Glutamatergic neuron (in vitro differentiated cells): ENCODE results near the gene CGA. TPM values are rescaled to one million over a fixed set of nuclear protein-coding genes. Genes with fewer than 3 reads are reported as not detected.
A peak's percentile ranks its signal among the peaks of the same experiment; 100 is the strongest.

Experiments used
- DNase-seq: peaks from one replicate; pipeline ENCODE4 v3.0.0; 2022
- H3K27ac Mint-ChIP-seq: one replicate; pipeline ENCODE4 v1.8.0; 2020; ENCODE audit warnings: mild to moderate bottlenecking, mixed read lengths, inconsistent platforms; ENCODE audit not compliant: unreplicated experiment
- H3K27me3 Mint-ChIP-seq: one replicate; pipeline ENCODE4 v1.8.0; 2020; ENCODE audit warnings: mild to moderate bottlenecking, moderate library complexity, mixed read lengths, inconsistent platforms; ENCODE audit not compliant: unreplicated experiment
- H3K36me3 Mint-ChIP-seq: one replicate; pipeline ENCODE4 v1.8.0; 2020; ENCODE audit warnings: mild to moderate bottlenecking, mixed read lengths, inconsistent platforms; ENCODE audit not compliant: unreplicated experiment
- H3K4me1 Mint-ChIP-seq: one replicate; pipeline ENCODE4 v1.8.0; 2020; ENCODE audit warnings: mild to moderate bottlenecking, low read depth, mixed read lengths, inconsistent platforms; ENCODE audit not compliant: unreplicated experiment
- H3K4me3 Mint-ChIP-seq: one replicate; pipeline ENCODE4 v1.8.0; 2020; ENCODE audit warnings: mild to moderate bottlenecking, mixed read lengths, inconsistent platforms; ENCODE audit not compliant: unreplicated experiment
- H3K9me3 Mint-ChIP-seq: one replicate; pipeline ENCODE4 v1.8.0; 2020; ENCODE audit warnings: mild to moderate bottlenecking, moderate library complexity, mixed read lengths, inconsistent platforms; ENCODE audit not compliant: unreplicated experiment
- total RNA-seq: library from RNA; stranded (reverse); fragmentation: NEBNext Ultra II Directional; extraction: Animal tissue kit (Norgen Biotek cat#: 25700); gene quantifications from one replicate; pipeline ENCODE4 v1.2.1, GENCODE V29; 2021; ENCODE audit not compliant: unreplicated experiment
- TF ChIP-seq, protein P1 (sequence below): fragments of 200-600 bp; sonication (generic); IDR thresholded peaks from one replicate; pipeline ENCODE4 v1.5.0; 2021; ENCODE audit not compliant: partially characterized antibody, unreplicated experiment

CGA gene
- total RNA-seq, 1 donor from 2014 or later, result not detected

DNA sequence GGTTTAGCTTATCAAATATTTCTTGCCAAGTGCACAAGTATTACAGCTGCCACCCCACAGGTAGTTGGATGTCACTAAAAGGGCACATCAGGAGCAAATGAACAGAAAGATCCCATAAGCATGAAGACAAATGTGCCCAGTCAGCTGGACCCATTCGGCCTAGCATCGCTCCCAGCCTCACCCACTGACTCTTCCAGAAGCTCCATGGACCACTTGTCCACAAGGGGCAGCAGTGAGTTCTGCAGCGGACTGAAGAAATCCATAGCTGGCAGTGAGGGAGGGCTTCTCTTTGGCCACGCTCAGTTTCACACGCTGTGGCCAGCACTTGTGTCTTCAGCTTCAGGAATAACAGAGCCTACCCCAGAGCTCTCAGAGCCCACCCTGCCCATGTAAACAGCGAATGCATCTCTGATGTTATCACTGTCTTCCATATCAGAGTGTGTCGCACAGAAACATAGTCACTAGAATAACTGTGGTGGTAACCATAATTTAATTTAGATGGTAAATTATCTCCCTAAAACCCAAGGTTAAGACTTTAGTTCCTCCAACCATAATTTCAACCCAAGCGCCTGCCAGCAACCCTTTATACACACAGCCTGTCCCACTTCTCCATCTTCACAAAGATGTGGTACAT lies 15.8 kb downstream of the CGA start:
- Mint-ChIP-seq H3K27ac (no peak overlapping the region), H3K27me3 (no peaks in the 10 kb centered on the region), H3K4me3 (no peak overlapping the region), H3K4me1 (peaks cover 3% of the 10 kb centered on the region), H3K9me3 (no peaks in the 10 kb centered on the region), H3K36me3 (no peaks in the 10 kb centered on the region)
- TF ChIP-seq, protein P1, sequence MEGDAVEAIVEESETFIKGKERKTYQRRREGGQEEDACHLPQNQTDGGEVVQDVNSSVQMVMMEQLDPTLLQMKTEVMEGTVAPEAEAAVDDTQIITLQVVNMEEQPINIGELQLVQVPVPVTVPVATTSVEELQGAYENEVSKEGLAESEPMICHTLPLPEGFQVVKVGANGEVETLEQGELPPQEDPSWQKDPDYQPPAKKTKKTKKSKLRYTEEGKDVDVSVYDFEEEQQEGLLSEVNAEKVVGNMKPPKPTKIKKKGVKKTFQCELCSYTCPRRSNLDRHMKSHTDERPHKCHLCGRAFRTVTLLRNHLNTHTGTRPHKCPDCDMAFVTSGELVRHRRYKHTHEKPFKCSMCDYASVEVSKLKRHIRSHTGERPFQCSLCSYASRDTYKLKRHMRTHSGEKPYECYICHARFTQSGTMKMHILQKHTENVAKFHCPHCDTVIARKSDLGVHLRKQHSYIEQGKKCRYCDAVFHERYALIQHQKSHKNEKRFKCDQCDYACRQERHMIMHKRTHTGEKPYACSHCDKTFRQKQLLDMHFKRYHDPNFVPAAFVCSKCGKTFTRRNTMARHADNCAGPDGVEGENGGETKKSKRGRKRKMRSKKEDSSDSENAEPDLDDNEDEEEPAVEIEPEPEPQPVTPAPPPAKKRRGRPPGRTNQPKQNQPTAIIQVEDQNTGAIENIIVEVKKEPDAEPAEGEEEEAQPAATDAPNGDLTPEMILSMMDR, result peak; percentile 90
- peak; percentile 84 for DNase-seq

DNA sequence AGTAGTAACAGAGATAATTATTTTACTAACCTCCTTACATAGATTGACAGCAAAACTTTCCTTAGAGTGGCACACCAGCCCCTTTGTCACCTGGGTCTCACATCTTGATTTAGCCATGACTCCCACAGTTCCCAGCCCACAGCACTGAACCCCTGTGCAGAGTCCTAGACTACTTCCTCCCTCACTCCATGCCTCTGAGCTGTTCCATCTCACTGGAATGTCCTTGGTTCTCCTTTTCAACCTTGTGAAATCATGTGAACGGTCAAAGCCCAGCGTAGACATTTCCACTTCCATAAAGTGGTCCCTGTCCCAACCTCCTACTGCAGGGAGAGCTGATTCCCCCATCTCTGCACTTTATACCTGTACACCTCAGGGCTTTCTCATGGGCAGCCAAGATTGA lies 19.7 kb downstream of the CGA start:
- H3K27me3 Mint-ChIP-seq, result no peaks in the 10 kb centered on the region
- H3K4me1 Mint-ChIP-seq, result peaks cover 5% of the 10 kb centered on the region
- H3K4me3 Mint-ChIP-seq, result no peak overlapping the region
- H3K27ac Mint-ChIP-seq, result no peak overlapping the region
- TF ChIP-seq, protein P1, result no peak
- H3K36me3 Mint-ChIP-seq, result no peaks in the 10 kb centered on the region
- peaks cover 1% of the 10 kb centered on the region for H3K9me3 Mint-ChIP-seq
- no peak for DNase-seq

DNA sequence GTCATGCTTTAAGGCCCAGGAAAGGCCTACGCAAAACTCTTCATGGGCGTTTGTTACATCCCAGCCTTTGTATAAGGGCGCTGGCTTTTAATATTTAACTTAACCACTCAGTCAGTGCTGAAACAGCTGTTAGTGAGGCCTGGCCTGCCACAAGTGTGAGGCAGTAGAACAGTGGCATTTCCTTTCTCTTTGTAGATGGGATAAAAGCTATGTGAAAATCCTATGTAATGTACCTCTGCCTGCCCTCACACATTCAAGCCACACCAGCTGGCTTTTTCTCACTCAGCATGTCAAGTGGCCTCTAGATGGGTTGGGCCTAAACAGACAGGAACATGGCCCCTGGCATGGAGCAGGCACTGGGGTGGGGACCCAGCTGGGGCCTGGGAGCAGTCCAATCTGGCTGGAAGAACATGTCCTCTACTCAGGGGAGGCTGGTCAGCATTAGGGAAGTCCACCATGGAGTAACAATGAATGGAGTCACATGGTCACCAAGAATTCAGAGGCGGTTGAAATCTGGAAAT lies 20.7 kb downstream of the CGA start:
- no peak overlapping the region for H3K4me3 Mint-ChIP-seq
- H3K27ac Mint-ChIP-seq, result peak overlapping the region; percentile 62
- DNase-seq, result no peak
- peaks cover 1% of the 10 kb centered on the region for H3K9me3 Mint-ChIP-seq
- peaks cover 6% of the 10 kb centered on the region for H3K4me1 Mint-ChIP-seq
- H3K27me3 Mint-ChIP-seq, result no peaks in the 10 kb centered on the region
- TF ChIP-seq, protein P1, result no peak
- H3K36me3 Mint-ChIP-seq, result no peaks in the 10 kb centered on the region

DNA sequence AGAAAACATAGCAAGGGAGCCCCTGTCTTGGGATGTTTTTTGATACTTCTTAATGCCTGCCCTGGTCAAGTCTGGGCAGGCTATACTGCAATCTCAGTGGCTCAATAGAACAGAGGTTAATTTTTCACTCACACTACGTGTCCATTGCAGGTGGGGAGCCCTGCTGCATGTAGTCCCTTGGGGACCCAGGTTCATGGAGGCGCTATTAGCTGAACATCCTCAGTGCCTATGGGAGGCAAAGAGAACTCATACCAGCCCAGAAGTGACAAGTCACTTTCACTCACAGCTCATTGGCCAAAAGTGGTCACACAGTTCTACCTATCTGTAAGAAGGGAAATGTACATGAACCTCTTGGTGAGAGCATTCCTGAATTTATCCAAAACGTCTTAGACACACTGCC lies 23.2 kb downstream of the CGA start:
- Mint-ChIP-seq H3K4me1 (peaks cover 27% of the 10 kb centered on the region), H3K27me3 (no peaks in the 10 kb centered on the region), H3K9me3 (peaks cover 5% of the 10 kb centered on the region), H3K27ac (no peak overlapping the region), H3K36me3 (no peaks in the 10 kb centered on the region), H3K4me3 (no peak overlapping the region)
- TF ChIP-seq, protein P1, result no peak
- DNase-seq, result no peak

DNA sequence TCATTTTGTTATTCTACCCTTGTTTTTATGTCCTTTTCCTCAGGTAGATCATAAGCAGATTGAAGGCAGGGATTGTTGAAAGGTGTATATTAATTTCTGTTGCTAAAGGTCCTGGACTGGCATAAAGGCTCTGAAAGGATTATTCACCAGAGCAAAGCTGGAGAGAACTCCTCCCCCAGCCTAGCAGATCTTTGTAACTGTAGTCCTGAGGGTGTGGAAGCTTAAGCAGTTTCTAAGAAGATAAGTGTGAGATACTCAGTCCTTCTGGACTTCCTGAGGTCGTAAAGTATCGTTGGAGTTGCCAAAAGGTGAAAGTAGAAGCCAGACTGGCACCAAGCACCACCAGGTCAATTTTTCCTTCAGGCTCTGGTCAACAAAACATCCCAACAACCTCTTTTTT lies 24.2 kb downstream of the CGA start:
- Mint-ChIP-seq H3K4me3 (no peak overlapping the region), H3K4me1 (peaks cover 32% of the 10 kb centered on the region), H3K27me3 (no peaks in the 10 kb centered on the region), H3K36me3 (no peaks in the 10 kb centered on the region), H3K27ac (no peak overlapping the region), H3K9me3 (peaks cover 5% of the 10 kb centered on the region)
- TF ChIP-seq, protein P1, result no peak
- DNase-seq, result no peak
